Bone marrow (tissue), 2 donors: ENCODE data around the gene GATAD2A.
A peak's percentile ranks its signal among the peaks of the same experiment; 100 is the strongest.
"Not testable (repeated sequence)": the region's sequence is repeated elsewhere in the genome, so short reads cannot be mapped to it uniquely, and the experiment has no call there.

Experiments
- DNase-seq, 2 donors: peaks; one replicate each; lab custom pipeline; 2025; lab: John Stamatoyannopoulos, UW

The GATAD2A gene

GRCh38 chr19:19404879-19405860 is at the start of gene GATAD2A:
GATAD2A (plus strand) TSS chr19:19405675; CDS start chr19:19465346, 59,671 bp downstream.
- peak; percentile 81 to 85 for DNase-seq

GRCh38 chr19:19356500-19356899 is 49.0 kb upstream of the GATAD2A start:
- DNase-seq, result no peak

GRCh38 chr19:19356901-19357566 is 48.4 kb upstream of the GATAD2A start:
- DNase-seq, result no peak

GRCh38 chr19:19361075-19361594 is 44.3 kb upstream of the GATAD2A start:
- DNase-seq, result peak; percentile 22 to 67

- DNase-seq, result no peak
Observed at GRCh38 chr19:19362075-19362474, 43.4 kb upstream of the GATAD2A start.

GRCh38 chr19:19366434-19367396 is 38.8 kb upstream of the GATAD2A start:
- peak; percentile 19 to 47 for DNase-seq

- DNase-seq, result no peak
Observed at GRCh38 chr19:19368087-19368486, 37.4 kb upstream of the GATAD2A start.

- DNase-seq, result no peak
Observed at GRCh38 chr19:19371059-19371458, 34.4 kb upstream of the GATAD2A start.

- DNase-seq, result peak; percentile 7 to 79
Observed at GRCh38 chr19:19372656-19373416, 32.6 kb upstream of the GATAD2A start.

- DNase-seq, result no peak
Observed at GRCh38 chr19:19379527-19379926, 25.9 kb upstream of the GATAD2A start.

GRCh38 chr19:19380316-19380715 is 25.2 kb upstream of the GATAD2A start:
- DNase-seq, result not testable (repeated sequence)

GRCh38 chr19:19381007-19381926 is 24.2 kb upstream of the GATAD2A start:
- no peak for DNase-seq

GRCh38 chr19:19382118-19382517 is 23.4 kb upstream of the GATAD2A start:
- DNase-seq, result no peak

GRCh38 chr19:19384486-19384885 is 21.0 kb upstream of the GATAD2A start:
- no peak for DNase-seq

- DNase-seq, result peak; percentile 93 to 98
Observed at GRCh38 chr19:19385131-19385895, 20.2 kb upstream of the GATAD2A start.

- DNase-seq, result peak; percentile 33 to 80
Observed at GRCh38 chr19:19385896-19386869, 19.3 kb upstream of the GATAD2A start.

- no peak for DNase-seq
Observed at GRCh38 chr19:19387108-19387507, 18.4 kb upstream of the GATAD2A start.
